A549 treated with dexamethasone at 1 μM for 4 hours (cell line): ENCODE measurements around the gene TIMM44. TPM values are rescaled to one million over a fixed set of nuclear protein-coding genes. Genes with fewer than 3 reads are reported as not detected.

Experiments
- total RNA-seq: library from RNA; stranded (reverse); fragments of 200-300 nt; extraction: Qiagen RNA extraction; gene quantifications from 5 replicates; pipeline ENCODE4 v1.2.3, GENCODE V29; 2022

TIMM44 gene
- total RNA-seq, result 24.1 to 32.3 TPM (median 29.4 TPM) in 5 replicates

GRCh38 chr19:7943444-7944176, at the start of gene TIMM44:
TSS of gene TIMM44 (minus strand) at chr19:7943666. CDS start at chr19:7943651, 15 bp downstream.

GRCh38 chr19:7926021-7926726, 17.3 kb downstream of the TIMM44 start, which contains the start of gene CTXN1:
TSS of gene CTXN1 (minus strand) at chr19:7926135. CDS start at chr19:7925538, 597 bp downstream.

GRCh38 chr19:7919610-7920518, 23.6 kb downstream of the TIMM44 start, which contains the start of gene SNAPC2:
TSS of gene SNAPC2 (plus strand) at chr19:7920338. CDS start at chr19:7920367, 29 bp downstream.

GRCh38 chr19:7914598-7915045, 28.8 kb downstream of the TIMM44 start, which contains the start of gene TGFBR3L:
TSS of gene TGFBR3L (plus strand) at chr19:7914830.

GRCh38 chr19:7903244-7904073, 40.0 kb downstream of the TIMM44 start, which contains the start of gene MAP2K7:
TSS of gene MAP2K7 (plus strand) at chr19:7903877. CDS start at chr19:7903945, 68 bp downstream.

GRCh38 chr19:7888145-7888825, 55.2 kb downstream of the TIMM44 start, which contains the start of gene LRRC8E:
TSS of gene LRRC8E (plus strand) at chr19:7888510. CDS start at chr19:7895604, 7,094 bp downstream.

Other genes with a start within 250 kb of the TIMM44 start
- gene FCER2, start 241.5 kb downstream of the TIMM44 start, total RNA-seq, result not detected in 5 replicates
- not detected in 5 replicates for gene CLEC4G, start 211.6 kb downstream of the TIMM44 start, total RNA-seq
- not detected in 5 replicates for gene CD209, start 196.1 kb downstream of the TIMM44 start, total RNA-seq
- not detected in 5 replicates for gene CLEC4M, start 180.4 kb downstream of the TIMM44 start, total RNA-seq
- gene EVI5L, start 113.4 kb downstream of the TIMM44 start, total RNA-seq, result 0.94 to 1.9 TPM (median 1.8 TPM) in 5 replicates
- gene PRR36, start 69.3 kb downstream of the TIMM44 start, total RNA-seq, result 0.30 to 0.51 TPM (median 0.45 TPM) in 5 replicates
- 5.1 to 7.1 TPM (median 5.7 TPM) in 5 replicates for gene LRRC8E, start 55.2 kb downstream of the TIMM44 start, total RNA-seq
- 8.6 to 16.3 TPM (median 14.9 TPM) in 5 replicates for gene MAP2K7, start 39.8 kb downstream of the TIMM44 start, total RNA-seq
- gene TGFBR3L, start 28.8 kb downstream of the TIMM44 start, total RNA-seq, result 0.36 to 2.0 TPM (median 1.7 TPM) in 5 replicates
- 17.5 to 29.6 TPM (median 28.0 TPM) in 5 replicates for gene SNAPC2, start 23.3 kb downstream of the TIMM44 start, total RNA-seq
- 8.2 to 19.6 TPM (median 17.2 TPM) in 5 replicates for gene CTXN1, start 17.5 kb downstream of the TIMM44 start, total RNA-seq
- gene ELAVL1, start 62.0 kb upstream of the TIMM44 start, total RNA-seq, result 66.0 to 76.3 TPM (median 73.6 TPM) in 5 replicates
- not detected in 5 replicates for gene CCL25, start 109.1 kb upstream of the TIMM44 start, total RNA-seq
- not detected in 5 replicates for gene FBN3, start 205.9 kb upstream of the TIMM44 start, total RNA-seq